Bronchial epithelial cell (primary cell): Measurements from ENCODE around the gene SPRING1. TPM values are rescaled to one million over a fixed set of nuclear protein-coding genes. Genes with fewer than 3 reads are reported as not detected.

Source experiments
- DNase-seq: peaks from one replicate; pipeline ENCODE4 v3.0.0-alpha.2; 2010; ENCODE audit warnings: low read depth
- FAIRE-seq: peaks from 2 replicates; lab custom pipeline; 2011; peaks lifted over from hg19 to GRCh38; lab: Jason Lieb, UNC
- H3K27me3 ChIP-seq: 2 replicates; pipeline ENCODE4 v1.5.1; 2011; ENCODE audit warnings: low read length; ENCODE audit not compliant: control insufficient read depth, insufficient read depth
- H3K36me3 ChIP-seq: 2 replicates; pipeline ENCODE4 v1.5.1; 2011; ENCODE audit warnings: low read length; ENCODE audit not compliant: control insufficient read depth, insufficient read depth
- H3K4me3 ChIP-seq: 2 replicates; pipeline ENCODE4 v1.5.1; 2011; ENCODE audit warnings: mild to moderate bottlenecking, low read depth, low read length, control low read depth
- CTCF ChIP-seq: IDR thresholded peaks from 2 replicates; pipeline ENCODE4 v1.5.1; 2011; ENCODE audit warnings: mild to moderate bottlenecking, moderate library complexity, low read length, control low read depth, inconsistent platforms; ENCODE audit not compliant: insufficient read depth, severe bottlenecking
- total RNA-seq: library from RNA; depleted of rRNA; stranded (reverse); fragments of >200 nt; gene quantifications from 2 replicates; pipeline ENCODE4 v1.2.1, GENCODE V29; 2014

SPRING1 gene
- total RNA-seq, 1 donor from 2014 or later: 29.7 TPM

GRCh38 chr12:116777245-116777644 lies 39.4 kb upstream of the SPRING1 start:
- FAIRE-seq: no peak

GRCh38 chr12:116774020-116774419 lies 36.2 kb upstream of the SPRING1 start:
- H3K4me3 ChIP-seq: no peak overlapping the region
- H3K36me3 ChIP-seq: no peaks in the 10 kb centered on the region
- H3K27me3 ChIP-seq: no peaks in the 10 kb centered on the region
- no peak for TF ChIP-seq CTCF
- FAIRE-seq (no peak), DNase-seq (no peak)

More at GRCh38 chr12:116777245-116777644, 39.4 kb upstream of the SPRING1 start:
- no peak for TF ChIP-seq CTCF
- H3K27me3 ChIP-seq: no peaks in the 10 kb centered on the region
- H3K36me3 ChIP-seq: no peaks in the 10 kb centered on the region
- H3K4me3 ChIP-seq: no peak overlapping the region
- DNase-seq: no peak

GRCh38 chr12:116773276-116773731 lies 35.4 kb upstream of the SPRING1 start:
- H3K27me3 ChIP-seq: no peaks in the 10 kb centered on the region
- FAIRE-seq (no peak), DNase-seq (peak; percentile 2)
- H3K4me3 ChIP-seq: no peak overlapping the region
- no peaks in the 10 kb centered on the region for H3K36me3 ChIP-seq
- no peak for TF ChIP-seq CTCF

GRCh38 chr12:116771651-116772050 lies 33.8 kb upstream of the SPRING1 start:
- H3K27me3 ChIP-seq: no peaks in the 10 kb centered on the region
- H3K36me3 ChIP-seq: no peaks in the 10 kb centered on the region
- no peak for TF ChIP-seq CTCF
- FAIRE-seq (no peak), DNase-seq (peak; percentile 12)
- no peak overlapping the region for H3K4me3 ChIP-seq

GRCh38 chr12:116766746-116767145 lies 28.9 kb upstream of the SPRING1 start:
- H3K4me3 ChIP-seq: no peak overlapping the region
- no peaks in the 10 kb centered on the region for H3K27me3 ChIP-seq
- FAIRE-seq (no peak), DNase-seq (no peak)
- H3K36me3 ChIP-seq: no peaks in the 10 kb centered on the region
- no peak for TF ChIP-seq CTCF

- TF ChIP-seq CTCF: no peak
- no peak for FAIRE-seq
These were observed 28.4 kb upstream of the SPRING1 start for GRCh38 chr12:116766285-116766684.

More at GRCh38 chr12:116766285-116766684, 28.4 kb upstream of the SPRING1 start:
- Histone ChIP-seq H3K27me3 (no peaks in the 10 kb centered on the region), H3K4me3 (no peak overlapping the region), H3K36me3 (no peaks in the 10 kb centered on the region)
- DNase-seq: no peak
